HG03095 (cell line): ENCODE data around the gene THAP6.
"Not testable (repeated sequence)": the region's sequence is repeated elsewhere in the genome, so short reads cannot be mapped to it uniquely, and the experiment has no call there.

Experiments used
- ATAC-seq: cut with Tn5 transposase; IDR thresholded peaks from one replicate; pipeline ENCODE4 v1.9.1; 2021; ENCODE audit warnings: moderate library complexity; ENCODE audit not compliant: unreplicated experiment

The THAP6 gene

DNA sequence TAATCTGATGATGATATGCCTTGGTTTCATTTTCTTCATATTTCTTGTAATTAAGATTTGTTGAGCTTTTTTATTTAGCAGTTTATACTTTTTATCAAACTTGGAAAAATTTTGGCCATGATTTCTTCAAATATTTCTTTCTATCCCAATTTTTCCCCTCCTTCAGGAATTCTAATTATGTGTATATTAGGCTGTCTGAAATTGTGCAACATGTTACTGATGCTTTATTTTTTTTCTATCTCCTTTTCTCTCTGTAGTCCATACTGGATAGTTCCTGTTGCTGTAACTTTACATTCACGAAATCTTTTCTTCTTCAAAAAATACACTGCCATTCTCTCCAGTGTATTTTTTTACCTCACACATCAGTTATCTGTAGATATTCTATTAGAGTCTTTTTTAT is 10.8 kb downstream of the THAP6 start:
- ATAC-seq: no peak

DNA sequence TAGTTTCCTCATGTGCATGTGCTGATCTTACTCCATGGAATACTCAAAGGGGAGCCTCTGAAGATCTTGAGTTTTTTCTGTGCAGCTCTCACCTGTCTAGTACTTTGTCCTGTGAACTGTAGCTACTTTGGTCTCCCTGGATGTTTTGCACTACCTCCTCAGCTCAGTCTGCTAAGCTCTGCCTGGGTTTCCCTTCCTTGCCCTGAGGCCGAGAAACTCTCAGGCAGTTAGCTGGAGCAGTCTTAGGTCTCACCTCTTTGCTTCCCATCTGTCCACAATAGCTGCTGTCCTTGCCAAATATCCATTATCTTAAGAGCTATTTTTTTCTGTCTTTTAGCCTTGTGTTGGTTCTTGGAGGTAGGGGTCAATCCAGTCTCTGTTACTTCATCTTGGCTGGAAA is 11.6 kb downstream of the THAP6 start:
- ATAC-seq: no peak

DNA sequence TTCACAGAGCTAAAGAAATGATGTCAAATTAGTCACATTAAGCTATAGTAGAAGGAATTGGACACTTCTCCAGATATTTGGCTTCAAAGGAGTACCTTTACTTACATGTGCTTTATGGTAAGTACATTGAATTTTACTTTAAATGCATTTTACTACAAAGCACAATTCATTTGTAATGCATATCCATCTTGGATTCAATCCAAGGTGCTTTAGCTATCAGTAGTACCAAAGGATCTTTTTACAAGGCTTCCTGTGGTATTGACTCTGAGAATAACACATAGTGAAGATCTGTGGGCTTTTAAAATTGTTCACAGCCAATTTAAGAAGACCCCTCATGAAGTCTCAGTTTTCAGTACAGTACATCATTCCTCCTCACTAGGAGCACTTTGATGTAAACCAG is 13.2 kb downstream of the THAP6 start:
- ATAC-seq: no peak

DNA sequence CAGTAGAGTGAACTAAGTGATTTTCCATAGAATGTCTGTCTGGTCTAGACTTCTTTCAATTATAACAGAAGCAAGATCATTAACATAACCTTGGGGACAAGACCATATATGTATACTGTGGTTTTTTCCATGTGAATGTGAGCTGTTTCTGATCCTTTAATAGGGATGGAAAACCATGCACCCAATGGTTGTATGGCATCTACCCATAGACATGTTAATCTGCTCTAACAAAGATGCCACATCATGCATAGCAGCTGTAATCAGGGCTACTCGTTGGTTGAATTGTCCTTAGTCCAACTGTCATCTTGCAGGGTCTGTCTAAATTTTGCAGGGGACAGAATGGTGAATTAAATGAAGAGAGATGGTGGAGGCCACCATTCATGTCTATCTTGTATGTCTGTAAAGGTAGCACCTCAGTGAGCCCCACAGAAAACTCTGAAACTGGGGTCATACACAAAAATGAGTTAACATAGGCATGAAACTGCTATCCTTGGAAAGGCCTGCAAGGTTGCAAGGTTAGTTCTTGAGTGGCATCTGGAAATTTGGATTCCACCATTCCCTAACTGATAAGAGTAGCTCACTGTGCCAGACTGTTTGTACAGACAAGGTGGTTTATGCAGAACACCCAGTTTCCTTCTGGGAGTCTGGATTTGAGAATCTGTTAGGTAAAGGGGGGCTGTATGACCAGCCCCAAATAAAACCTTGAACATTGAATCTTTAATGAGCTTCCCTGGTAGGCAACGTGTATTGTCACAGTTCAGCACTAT is 16.5 kb downstream of the THAP6 start:
- ATAC-seq: no peak

DNA sequence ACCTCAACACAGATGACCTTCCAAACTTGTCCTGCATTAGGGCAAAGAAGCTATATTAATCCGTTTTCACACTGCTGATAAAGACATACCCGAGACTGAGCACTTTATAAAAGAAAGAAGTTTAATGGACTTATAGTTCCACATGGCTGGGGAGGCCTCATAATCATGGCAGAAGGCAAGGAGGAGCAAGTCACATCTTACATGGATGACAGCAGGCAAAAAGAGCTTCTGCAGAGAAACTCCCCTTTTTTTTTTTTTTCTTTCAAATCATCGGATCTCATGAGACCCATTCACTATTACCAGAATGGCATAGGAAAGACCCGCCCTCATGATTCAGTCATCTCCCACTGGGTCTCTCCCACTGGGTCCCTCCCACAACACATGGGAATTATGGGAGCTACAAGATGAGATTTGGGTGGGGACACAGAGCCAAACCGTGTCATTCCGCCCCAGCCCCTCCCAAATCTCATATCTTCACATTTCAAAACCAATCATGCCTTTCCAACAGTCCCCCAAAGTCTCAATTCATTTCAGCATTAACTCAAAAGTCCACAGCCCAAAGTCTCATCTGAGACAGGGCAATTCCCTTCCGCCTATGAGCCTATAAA is 17.4 kb downstream of the THAP6 start:
- ATAC-seq: not testable (repeated sequence)

DNA sequence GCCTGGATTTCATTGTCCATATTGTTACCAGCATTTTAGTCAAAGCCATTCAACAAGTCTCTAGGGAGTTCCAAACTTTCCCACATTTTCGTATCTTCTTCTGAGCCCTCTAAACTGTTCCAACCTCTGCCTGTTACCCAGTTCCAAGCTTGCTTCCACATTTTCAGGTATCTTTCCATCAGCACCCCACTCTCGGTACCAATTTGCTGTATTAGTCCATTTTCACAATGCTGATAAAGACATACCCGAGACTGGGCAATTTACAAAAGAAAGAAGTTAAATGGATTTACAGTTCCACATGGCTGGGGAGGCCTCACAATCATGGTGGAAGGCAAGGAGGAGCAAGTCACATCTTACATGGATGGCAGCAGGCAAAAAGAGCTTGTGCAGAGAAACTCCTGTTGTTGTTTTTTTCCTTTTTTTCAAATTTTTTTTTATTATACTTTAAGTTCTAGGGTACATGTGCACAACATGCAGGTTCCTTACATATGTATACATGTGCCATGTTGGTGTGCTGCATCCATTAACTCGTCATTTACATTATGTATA is 19.1 kb downstream of the THAP6 start:
- not testable (repeated sequence) for ATAC-seq

DNA sequence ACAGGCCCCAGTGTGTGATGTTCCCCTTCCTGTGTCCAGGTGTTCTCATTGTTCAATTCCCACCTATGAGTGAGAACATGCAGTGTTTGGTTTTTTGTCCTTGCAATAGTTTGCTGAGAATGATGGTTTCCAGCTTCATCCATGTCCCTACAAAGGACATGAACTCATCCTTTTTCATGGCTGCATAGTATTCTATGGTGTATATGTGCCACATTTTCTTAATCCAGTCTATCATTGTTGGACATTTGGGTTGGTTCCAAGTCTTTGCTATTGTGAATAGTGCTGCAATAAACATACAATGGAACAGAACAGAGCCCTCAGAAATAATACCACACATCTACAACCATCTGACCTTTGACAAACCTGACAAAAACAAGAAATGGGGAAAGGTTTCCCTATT is 19.7 kb downstream of the THAP6 start:
- ATAC-seq: not testable (repeated sequence)

DNA sequence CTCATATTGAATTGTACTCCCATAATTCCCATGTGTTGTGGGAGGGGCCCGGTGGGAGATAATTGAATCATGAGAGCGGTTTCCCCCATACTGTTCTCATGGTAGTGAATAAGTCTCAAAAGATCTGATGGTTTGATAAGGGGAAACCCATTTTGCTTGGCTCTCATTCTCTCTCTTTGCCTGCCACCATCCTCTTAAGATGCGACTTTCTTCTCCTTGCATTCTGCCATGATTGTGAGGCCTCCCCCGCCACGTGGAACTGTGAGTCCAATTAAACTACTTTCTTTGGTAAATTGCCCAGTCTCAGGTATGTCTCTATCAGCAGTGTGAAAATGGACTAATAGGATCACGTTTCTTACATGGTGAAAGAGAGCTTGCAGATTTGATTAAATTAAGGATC is 23.0 kb downstream of the THAP6 start:
- ATAC-seq: not testable (repeated sequence)

DNA sequence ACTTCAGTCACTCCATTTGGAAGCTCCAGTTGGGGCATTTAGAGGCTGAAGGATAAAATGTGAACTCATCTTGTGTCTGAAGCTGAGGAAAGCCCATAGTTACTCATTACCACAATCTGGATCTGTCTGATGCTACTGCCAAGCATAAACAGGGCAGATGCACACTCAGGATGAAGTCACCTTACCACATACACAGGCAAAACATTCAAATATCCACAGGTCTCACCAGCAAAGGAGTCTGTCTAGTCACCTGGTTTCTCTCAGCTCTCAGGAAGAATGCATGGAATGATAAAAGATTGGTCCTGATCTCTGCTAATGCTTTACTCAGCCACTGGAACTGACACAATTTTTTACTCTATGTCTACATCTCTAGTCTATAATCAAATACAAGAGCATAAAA is 28.6 kb downstream of the THAP6 start:
- no peak for ATAC-seq

DNA sequence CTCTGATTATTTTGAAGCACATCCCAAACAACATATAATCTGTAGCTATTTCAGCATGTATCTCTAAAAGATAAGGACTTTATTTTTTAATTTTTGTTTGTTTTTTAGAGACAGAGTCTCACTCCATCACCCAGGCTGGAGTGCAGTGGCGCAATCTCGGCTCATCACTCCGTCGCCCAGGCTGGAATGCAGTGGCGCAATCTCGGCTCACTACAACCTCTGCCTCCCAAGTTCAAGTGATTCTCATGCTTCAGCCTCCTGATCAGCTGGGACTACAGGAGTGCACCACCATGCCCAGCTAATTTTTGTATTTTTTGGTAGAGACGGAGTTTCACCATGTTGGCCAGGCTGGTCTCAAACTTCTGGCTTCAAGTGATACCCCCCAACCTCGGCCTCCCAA is 29.9 kb downstream of the THAP6 start:
- not testable (repeated sequence) for ATAC-seq

DNA sequence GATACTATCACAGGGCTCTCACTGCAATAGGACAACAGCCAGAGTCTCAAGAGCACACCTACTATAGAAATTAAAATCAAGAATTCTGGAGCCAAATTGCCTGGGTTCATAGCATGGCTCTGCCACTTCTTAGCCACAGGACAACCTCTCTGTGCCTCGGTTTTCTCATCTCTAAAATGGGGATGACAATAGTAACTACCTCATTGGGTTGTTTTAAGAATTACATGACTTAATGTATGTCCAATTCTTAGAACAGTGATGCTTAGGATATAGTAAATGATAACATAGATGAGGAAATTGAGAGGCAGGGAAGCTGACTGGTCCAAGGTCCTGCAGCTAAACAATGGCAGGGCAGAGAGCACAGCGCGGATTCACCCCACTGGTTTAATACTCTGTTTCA is 30.6 kb downstream of the THAP6 start:
- no peak for ATAC-seq

DNA sequence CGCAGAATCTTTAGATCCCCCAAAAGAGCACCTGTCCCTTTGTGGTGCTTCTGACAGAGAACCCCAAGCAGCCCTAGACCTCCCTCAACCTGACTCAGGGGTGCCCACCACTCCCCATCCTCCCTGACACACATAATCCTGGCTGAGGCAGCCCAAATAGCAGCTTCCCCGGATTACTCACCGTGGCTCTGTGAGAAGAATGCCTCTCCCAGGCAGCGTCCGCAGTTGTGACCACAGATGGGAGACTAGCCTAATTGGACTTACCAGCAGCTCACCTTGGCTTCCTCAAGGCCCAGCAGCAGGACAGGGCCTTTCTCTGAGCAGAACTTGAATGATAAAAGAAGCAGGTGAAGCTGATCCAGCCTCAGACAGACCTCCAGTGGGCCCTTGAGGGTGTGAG is 31.3 kb downstream of the THAP6 start:
- no peak for ATAC-seq

DNA sequence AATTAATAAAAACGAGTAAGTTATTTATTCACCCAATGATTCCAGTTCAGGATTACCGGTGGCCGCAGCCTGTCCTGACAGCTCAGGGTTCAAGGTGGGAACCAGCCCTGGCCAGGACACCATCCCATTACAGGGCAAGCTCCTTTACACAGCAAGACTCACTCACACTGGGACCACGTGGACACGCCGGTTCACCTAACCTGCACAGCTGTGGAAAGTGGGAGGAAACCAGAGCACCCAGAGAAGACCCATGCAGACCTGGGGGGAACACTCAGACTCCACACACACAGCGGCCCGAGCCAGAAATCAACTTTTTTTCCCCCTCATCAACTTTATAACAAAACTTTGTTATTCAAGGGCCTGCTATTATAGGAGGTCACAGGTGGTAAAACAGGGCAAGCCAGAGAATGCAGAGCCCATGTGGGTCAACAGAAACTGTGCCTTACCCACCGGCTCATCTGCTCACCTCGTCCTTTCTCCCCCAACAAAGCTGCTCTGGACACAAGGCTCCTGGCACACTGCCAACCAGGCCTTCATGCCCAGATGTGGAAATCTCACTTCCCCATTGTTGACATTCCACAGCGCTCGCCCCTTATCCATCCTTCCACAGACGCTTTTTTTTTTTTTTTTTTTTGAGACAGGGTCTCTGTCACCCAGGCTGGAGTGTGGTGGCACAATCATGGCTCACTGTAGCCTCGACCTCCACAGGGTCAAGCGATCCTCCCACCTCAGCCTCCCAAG is 33.5 kb downstream of the THAP6 start:
- ATAC-seq: no peak

DNA sequence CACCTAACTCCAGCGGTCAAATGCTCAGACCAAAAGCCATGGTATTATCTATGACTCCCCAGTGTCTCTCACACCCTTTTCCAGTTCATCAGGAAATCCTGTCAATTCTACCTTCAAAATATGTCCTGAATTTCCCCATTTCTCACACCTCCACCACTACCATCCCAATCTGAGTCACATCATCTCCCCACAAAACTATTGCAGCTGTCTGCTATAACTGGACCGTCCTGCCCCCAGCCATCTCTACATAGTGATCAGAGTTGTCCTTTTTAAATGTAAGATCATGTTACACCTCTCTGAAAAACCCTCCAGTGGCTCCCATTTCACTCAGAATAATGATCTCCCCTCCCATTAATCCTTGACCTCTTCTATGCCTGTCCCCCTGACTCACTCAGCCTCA is 34.7 kb downstream of the THAP6 start:
- no peak for ATAC-seq

DNA sequence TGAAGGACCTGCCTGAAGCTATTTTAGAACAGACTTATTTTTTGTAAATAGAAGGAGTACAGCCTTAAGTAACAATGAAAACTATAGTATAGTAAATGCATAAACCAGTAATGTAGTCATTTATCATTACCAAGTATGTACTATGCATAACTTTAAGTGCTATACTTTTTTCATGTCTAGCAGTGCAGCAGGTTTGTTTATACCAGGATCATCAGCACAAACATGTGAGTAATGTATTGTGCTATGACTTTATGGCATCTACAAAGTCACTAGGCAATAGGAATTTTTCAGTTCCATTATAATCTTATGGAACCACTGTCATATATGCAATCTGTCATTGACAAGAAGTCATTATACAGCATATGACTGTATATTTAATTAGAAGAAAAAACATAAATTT is 38.2 kb downstream of the THAP6 start:
- ATAC-seq: no peak

DNA sequence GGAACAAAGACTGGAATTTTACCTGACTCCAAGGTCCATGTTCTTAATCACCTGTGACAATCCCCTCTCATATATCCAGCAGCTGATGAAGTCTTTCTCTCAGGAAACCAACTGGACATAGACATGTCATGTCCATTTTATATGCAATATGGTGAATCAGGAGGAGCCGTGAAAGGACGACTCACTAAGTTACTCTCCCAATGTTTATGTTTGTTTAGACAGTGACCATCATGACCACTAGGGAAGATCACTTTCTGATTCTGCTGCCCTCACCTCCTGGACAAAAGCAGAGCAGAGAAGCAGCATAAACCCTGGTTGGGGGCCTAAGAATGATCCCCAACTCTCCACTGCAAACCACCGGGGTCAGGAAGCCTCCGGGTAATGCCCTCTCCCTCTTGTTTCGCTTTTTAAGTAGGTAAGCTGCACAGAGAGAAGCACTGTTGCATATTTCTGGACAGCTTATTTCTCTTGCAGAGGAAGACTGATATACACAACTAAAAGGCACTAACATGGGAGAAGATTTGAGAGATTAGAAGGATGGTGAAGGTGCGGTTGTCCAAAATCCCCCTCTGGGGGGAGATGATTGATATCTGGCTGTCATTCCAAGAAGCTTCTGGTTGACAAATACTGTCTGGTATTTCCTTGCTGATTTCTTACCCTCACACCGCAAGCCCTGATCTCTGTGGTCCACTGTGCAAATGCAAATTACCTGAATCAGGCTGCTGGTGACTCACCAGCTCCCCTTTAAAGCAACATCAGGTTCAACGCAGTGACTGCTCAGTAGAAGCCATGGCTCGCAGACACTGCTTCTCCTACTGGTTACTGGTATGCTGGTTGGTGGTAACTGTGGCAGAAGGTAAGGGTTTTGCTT is 41.3 kb downstream of the THAP6 start, which contains the start of gene ODAPH:
Gene ODAPH, plus strand, starts transcription at position 773 of the 871 bp plus-strand sequence. Its CDS starts 17 bp downstream, at position 790.
- peak; percentile 98 for ATAC-seq

DNA sequence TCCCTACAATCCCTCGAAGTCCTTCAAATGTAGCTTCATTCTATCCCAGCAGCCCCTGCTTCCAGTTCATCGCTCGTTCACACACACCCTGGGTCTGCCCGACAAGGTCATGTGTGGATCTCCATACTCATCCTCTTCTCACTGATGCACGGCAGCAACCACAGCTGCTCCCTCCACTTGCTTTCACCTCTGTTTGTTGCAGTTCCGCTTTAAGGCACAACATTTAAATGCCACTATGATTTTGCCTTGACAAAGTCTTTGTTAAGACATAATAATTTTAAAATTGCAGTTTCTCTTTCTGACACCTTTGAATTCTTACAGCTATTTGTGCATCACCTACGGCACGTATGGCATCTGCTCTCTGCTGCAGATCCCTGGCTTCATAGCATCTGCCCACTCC is 43.4 kb downstream of the THAP6 start:
- ATAC-seq: no peak

DNA sequence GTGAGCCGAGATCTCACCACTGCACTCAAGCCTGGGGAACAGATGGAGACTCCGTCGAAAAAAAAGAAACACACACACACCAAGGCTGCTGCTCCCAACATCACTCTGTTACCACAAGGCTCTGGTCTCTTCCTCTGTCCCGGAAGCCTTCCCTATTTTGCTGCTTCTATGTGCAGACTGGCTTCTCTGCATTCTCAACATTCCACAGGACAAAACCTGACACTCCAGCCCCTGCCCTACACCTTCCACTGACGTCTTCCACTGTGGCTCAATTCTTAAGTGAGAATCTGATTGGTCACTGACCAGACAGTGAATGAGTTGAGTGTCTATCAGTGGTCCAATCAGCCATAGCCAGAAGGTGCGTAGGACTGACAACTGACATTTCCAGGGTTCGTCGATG is 47.5 kb downstream of the THAP6 start:
- ATAC-seq: no peak

DNA sequence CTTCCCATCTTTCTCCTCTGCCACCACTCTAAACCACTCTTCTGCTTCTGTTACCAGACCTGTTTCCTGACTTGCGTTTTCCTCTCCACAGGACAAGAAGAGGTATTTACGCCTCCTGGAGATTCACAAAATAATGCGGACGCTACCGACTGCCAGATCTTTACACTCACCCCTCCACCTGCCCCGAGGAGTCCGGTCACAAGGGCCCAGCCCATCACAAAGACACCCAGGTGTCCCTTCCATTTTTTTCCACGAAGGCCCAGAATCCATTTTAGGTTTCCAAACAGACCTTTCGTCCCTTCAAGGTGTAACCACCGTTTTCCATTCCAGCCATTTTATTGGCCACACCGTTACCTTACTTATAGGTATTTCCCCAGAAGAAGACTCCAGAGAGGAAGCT is 49.8 kb downstream of the THAP6 start:
- no peak for ATAC-seq

DNA sequence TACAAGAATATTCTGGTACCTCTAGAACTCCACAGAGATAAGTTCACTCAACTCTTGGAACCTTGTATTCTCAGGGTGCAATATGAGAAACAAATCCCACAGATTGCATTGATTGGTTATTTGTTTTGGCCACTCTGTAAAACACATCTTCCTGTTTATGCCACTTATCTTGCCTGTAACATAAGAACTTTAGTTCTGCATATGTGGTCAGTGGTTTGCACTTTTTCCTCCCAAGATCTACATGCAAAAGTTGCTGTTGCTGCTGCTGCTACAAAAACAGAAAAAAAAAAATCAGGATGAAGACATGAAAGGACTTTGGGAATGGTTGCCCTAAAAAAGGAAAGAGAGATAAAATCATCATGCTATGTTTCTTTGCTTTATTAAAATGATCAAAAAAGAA is 51.2 kb downstream of the THAP6 start:
- no peak for ATAC-seq

DNA sequence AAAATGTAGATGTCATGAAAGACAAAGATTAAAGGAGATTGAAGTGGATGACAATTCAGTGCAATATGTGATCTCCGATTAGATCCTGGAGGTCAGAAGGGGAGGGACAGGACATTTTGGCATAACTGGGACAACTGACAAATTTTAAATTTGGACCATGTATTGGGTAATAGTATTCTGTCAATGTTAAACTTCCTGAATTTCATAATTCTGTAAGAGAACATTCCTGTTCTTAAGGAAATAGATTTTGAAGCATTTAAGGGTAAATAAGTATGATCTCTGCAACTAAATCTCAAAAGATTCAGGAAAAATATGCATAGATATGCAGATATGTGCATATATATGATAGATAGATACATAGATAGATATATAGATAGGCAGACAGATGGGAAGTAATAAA is 52.6 kb downstream of the THAP6 start:
- ATAC-seq: no peak
